ENCODE results near the gene PCNX2.

Gene PCNX2

GRCh38 chr1:233328142-233328921 lies 32.8 kb upstream of the PCNX2 start:
- peak; percentile 24 to 66 for DNase-seq (ENCODE audit: low read depth in 1 of 2, low spot score in 1 of 2)
- TF ChIP-seq JUND (IDR thresholded peaks at IDR 0.05; ENCODE audit: low read depth): no peak
- in situ Hi-C loops (cut with HindIII; ENCODE audit: low pct_unique_long_range_greater_than_20kb, low sequenced_read_pairs): no loop called here

DNA sequence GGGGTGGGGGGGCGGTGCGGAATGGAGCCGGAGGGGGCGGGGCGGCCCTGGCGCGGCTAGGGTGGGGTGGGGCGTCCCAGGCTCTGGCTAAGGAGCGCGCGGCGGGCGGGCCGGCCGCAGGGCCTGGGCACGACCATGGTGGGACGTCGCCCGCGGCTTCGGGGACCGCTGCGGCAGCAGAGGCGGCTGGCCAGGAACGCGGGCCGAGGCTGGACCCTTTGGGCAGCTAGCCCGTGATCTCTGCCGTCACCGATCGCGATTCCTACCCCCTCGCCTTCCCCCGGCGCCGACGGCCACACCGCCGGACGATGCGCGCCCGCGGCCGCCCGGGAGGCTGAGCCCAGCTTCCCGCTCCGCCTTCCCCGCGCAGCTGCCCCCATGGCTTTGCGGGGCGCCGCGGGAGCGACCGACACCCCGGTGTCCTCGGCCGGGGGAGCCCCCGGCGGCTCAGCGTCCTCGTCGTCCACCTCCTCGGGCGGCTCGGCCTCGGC lies 32.2 kb upstream of the PCNX2 start, which contains the start of gene MAP3K21:
MAP3K21 (plus strand) TSS at position 74 of the 491 bp plus-strand sequence; CDS start at position 379, 305 bp downstream.
- in situ Hi-C loops (cut with HindIII; ENCODE audit: low pct_unique_long_range_greater_than_20kb, low sequenced_read_pairs): no loop called here
- DNase-seq (ENCODE audit: low read depth in 1 of 2, low spot score in 1 of 2): peak in 1 of 2 experiments; percentile 21

GRCh38 chr1:233326811-233327650 lies 31.5 kb upstream of the PCNX2 start:
- no peak for TF ChIP-seq JUND (IDR thresholded peaks at IDR 0.05; ENCODE audit: low read depth)
- in situ Hi-C loops (cut with HindIII; ENCODE audit: low pct_unique_long_range_greater_than_20kb, low sequenced_read_pairs): no loop called here
- peak; percentile 85 to 99 for DNase-seq (ENCODE audit: low read depth in 1 of 2, low spot score in 1 of 2)

More for the DNA sequence above, 32.2 kb upstream of the PCNX2 start, which contains the start of gene MAP3K21:
- no peak for TF ChIP-seq JUND (IDR thresholded peaks at IDR 0.05; ENCODE audit: low read depth)

- no peak for TF ChIP-seq JUND (IDR thresholded peaks at IDR 0.05; ENCODE audit: low read depth)
- no peak for DNase-seq (ENCODE audit: low read depth in 1 of 2, low spot score in 1 of 2)
- in situ Hi-C loops (cut with HindIII; ENCODE audit: low pct_unique_long_range_greater_than_20kb, low sequenced_read_pairs): no loop called here
Observed at GRCh38 chr1:233326319-233326718, 30.8 kb upstream of the PCNX2 start.

DNA sequence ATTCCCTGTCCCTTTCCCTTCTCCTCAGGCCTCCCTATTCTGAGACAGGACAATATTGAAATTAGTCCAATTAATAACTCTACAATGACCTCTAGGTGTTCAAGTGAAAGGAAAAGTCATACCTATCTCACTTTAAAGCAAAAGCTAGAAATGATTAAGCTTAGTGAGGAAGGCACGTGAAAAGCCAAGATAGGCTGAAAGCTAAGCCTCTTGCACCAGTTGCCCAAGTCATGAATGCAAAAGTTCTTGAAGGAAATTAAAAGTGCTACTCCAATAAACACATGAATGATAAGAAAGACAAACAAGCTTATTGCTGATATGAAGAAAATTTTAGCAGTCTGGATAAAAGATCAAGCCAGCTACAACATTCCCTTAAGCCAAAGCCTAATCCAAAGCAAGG lies 28.2 kb upstream of the PCNX2 start:
- no peak for TF ChIP-seq JUND (IDR thresholded peaks at IDR 0.05; ENCODE audit: low read depth)
- no peak for DNase-seq (ENCODE audit: low read depth in 1 of 2, low spot score in 1 of 2)
- in situ Hi-C loops (cut with HindIII; ENCODE audit: low pct_unique_long_range_greater_than_20kb, low sequenced_read_pairs): no loop called here

DNA sequence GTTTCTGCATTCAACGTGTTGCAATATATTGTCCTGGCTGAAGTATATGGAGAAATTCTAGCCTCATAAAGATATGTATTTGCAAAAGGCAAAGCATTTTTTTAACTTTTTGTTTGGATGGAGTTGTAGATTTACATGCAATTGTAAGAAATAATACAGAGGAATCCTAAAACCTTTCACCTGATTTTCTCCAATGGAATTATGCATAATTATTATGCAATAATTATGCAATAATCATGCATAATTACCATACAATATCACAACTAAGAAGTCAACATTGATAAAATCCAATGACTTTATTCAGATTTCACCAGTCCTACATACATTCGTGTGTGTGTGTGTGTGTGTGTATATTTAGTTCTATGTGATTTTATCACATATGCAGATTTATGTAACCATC lies 24.5 kb upstream of the PCNX2 start:
- in situ Hi-C loops (cut with HindIII; ENCODE audit: low pct_unique_long_range_greater_than_20kb, low sequenced_read_pairs): no loop called here
- no peak for DNase-seq (ENCODE audit: low read depth in 1 of 2, low spot score in 1 of 2)
- TF ChIP-seq JUND (IDR thresholded peaks at IDR 0.05; ENCODE audit: low read depth): no peak

- no peak for TF ChIP-seq JUND (IDR thresholded peaks at IDR 0.05; ENCODE audit: low read depth)
- DNase-seq (ENCODE audit: low read depth in 1 of 2, low spot score in 1 of 2): no peak
- in situ Hi-C loops (cut with HindIII; ENCODE audit: low pct_unique_long_range_greater_than_20kb, low sequenced_read_pairs): no loop called here
Observed at GRCh38 chr1:233319272-233319671, 23.7 kb upstream of the PCNX2 start.

DNA sequence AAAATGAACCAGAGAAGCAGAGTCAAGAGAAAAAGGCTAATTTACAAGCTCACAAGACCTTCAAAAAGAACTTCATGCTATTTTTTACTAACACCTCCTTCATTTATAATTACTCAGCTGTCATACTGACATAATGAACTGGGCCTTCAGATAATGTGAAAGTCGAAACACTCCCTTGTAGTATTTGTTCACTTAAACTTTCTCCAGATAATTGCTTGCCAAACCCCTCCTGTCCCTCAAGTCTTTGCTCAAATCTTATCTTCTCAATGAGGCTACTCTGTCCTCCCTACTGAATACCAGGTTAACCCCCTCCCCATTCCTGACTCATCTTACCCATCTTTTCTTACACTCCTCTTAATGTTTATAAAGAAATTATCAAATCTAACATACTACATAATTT lies 20.9 kb upstream of the PCNX2 start:
- no peak for TF ChIP-seq JUND (IDR thresholded peaks at IDR 0.05; ENCODE audit: low read depth)
- in situ Hi-C loops (cut with HindIII; ENCODE audit: low pct_unique_long_range_greater_than_20kb, low sequenced_read_pairs): no loop called here

DNA sequence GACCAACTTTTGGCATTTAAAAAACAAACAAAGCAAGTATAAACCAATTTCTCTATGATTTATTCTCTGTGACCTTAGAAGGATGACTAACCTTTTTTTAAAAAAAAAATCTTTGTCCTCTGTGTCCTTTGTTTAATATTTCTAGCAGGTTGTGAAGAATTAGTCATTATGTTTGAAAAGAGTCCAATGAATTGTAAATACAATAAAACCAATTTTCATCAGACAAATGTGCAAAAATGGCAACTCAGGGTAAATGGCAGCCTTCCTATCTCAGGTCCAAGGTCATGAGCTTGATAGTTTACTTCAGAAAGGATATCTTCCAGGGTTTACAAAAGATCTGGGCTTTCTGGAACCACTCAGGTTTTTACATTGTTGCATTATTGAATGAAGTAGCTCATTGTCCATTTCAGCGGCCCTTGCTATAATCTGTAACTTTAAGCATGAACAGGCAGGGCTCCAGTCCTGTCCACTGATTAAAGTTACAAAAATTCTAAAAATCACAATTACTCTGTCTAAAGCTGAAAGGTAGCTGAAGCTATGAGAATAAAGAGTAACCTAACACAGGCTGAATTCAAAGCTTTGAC lies 20.3 kb upstream of the PCNX2 start:
- no peak for DNase-seq (ENCODE audit: low read depth in 1 of 2, low spot score in 1 of 2)
- TF ChIP-seq JUND (IDR thresholded peaks at IDR 0.05; ENCODE audit: low read depth): no peak
- in situ Hi-C loops (cut with HindIII; ENCODE audit: low pct_unique_long_range_greater_than_20kb, low sequenced_read_pairs): no loop called here

More for the DNA sequence above, 20.9 kb upstream of the PCNX2 start:
- no peak for DNase-seq (ENCODE audit: low read depth in 1 of 2, low spot score in 1 of 2)

- no peak for TF ChIP-seq JUND (IDR thresholded peaks at IDR 0.05; ENCODE audit: low read depth)
- DNase-seq (ENCODE audit: low read depth in 1 of 2, low spot score in 1 of 2): no peak
- in situ Hi-C loops (cut with HindIII; ENCODE audit: low pct_unique_long_range_greater_than_20kb, low sequenced_read_pairs): no loop called here
Observed at GRCh38 chr1:233313434-233314155, 18.1 kb upstream of the PCNX2 start.

DNA sequence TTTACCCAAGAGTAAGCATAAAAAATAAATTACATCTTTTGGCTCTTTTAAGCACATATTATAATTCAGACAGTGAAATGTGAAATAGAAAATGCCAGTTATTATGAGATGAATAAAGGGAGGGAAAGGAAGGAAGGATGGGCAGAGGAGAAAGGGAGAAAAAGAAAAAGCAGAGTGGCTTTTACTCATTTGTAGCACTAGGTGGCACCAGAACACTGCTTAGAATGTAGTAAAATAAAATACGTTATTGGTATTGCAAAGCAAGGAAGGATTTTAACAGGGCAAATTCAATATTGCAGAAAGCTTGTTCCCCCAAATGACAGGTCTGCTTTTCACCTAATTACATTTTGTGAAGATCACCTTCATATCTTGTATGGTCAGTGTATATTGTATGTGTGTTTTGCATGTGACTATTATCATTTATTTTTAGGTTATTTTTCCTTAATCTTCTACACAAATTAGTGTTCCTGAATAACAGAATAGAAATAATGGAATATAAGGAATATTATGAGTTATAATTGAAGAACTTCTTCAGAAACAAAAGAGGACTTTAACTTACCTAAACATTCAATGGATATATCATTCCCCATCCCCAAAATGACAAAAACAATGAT lies 9.1 kb upstream of the PCNX2 start:
- no peak for TF ChIP-seq JUND (IDR thresholded peaks at IDR 0.05; ENCODE audit: low read depth)
- in situ Hi-C loops (cut with HindIII; ENCODE audit: low pct_unique_long_range_greater_than_20kb, low sequenced_read_pairs): no loop called here
- peak in 1 of 2 experiments; percentile 58 for DNase-seq (ENCODE audit: low read depth in 1 of 2, low spot score in 1 of 2)

Data from T47D (cell line).